Measurements from ENCODE around the gene CPNE7.
A peak's percentile ranks its signal among the peaks of the same experiment; 100 is the strongest.

Gene CPNE7

DNA sequence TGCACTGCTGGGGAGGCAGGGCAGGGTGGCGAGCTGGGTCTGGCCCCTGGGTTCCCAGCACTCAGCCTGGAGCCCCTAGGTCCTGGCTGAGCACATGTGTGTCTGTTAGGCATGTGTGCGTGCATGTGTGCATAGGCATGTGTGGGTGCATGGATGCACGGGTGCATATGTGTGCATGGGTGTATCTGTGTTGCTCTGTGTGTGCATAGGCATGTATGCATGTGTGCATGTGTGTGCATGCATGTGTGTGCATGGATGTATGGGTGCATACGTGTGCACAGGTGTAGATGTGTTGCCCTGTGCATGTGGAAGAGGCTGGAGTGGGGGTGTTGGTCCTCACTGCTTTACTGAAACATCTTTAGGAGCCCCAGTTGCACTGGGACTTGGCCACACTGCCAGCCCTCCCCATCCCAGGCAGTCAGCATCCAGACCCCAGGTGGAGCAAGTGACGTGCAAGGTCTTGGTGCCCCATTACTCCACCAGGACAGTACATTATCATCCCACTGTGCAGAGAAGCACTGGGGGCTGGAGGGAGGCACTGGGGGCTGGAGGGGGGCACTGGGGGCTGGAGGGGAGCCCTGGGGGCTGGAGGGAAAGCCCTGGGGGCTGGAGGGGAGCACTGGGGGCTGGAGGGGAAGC is 27.5 kb downstream of the CPNE7 start:
- DNase-seq (ENCODE audit: low spot score): no peak

DNA sequence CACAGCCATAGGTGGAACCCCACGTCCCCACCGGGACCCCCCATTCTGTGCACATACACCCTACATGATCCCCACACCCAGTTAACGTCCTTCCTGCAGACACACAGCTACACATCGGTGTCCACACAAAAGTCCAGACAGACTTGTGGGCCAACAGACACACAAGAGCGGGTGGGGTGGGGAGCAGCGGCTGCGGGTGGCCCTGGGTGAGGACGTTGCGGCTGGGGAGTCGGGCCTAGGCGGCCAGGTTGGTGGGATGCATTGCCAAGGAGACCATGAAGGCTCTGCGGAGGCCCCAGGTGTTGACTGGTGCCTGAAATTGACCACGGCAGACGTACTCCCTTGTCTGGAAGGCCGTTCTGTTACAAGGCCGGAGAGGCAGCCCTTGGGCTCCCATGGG is 29.2 kb downstream of the CPNE7 start:
- DNase-seq (ENCODE audit: low spot score): no peak

DNA sequence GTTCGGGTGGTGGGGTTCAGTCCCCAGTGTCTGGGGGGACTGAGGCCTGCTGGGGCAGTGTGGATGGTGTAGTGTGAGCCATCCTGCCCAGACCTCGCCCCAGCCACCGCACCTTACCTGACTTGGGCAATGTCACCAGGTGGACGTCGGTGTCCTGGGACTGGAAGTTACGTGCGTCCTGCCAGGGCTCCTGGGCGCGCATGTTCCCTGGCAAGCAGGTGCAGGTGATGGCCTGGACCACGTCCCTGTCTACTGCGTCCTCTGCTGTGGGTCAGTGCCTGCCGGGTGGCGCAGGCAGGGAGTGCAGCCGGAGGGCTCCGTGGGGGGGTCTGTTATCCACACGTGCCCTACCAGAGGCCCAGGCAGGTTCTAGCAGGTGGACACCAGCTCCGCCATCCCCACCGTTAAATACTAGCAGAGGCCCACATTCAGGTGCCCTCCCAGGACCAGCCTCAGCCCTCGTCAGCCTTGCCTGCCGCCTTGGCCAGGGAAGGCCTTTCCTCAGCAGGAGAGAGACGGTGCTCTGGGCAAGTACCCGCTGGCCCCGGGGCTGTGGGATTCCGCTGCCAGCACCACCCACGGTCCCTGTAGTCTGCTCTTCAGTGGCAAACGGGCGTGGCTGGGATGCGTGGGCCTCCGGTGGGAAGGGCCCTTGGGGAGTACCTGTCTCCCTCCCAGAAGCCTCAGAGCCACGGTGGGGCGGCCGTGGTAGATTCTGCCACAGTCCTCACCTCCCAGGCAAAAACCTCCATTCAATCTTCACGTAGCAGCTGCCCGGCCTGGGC is 29.8 kb downstream of the CPNE7 start:
- DNase-seq (ENCODE audit: low spot score): no peak

- DNase-seq (ENCODE audit: low spot score): no peak
Observed at GRCh38 chr16:89606006-89606405, 30.4 kb downstream of the CPNE7 start.

- DNase-seq (ENCODE audit: low spot score): no peak
Observed at GRCh38 chr16:89607453-89607852, 31.9 kb downstream of the CPNE7 start.

DNA sequence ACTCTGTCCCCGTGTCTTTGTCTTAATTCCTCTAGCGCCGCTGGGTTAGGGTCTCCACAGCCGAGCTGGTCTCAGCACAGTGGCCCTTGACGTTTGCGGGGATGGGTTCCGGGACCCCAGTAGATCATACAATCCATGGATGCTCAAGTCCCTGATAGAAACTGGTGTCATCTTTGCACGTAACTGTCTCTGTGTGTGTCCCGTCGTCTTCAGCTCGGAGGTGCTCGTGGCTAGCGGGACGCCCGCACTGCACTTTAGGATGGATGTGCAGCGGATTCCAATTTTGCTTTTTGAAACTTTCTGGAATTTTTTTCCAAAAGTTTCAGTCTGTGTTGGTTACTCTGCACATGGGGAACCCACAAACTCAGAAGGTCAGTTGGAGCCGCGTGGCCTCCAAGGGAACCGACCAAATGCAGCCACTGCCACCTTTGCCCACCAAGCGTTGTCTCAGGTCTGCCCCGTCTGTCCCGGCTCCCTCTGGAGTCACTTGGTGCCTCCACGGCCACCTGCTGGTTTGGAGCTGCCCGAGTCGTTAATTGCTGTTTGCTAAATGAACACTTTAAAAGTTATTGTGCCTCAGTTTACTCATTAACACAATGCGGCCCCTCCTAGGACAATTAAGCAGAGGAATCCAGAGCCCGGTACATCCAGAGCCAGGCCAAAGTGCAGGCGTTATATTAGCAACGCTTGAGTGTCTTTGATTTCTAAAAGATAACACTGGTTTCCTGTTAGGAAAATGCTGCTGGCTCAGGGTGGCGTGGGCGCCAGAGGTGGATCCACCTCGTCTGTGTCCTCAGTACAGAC is 32.6 kb downstream of the CPNE7 start:
- no peak for DNase-seq (ENCODE audit: low spot score)

GRCh38 chr16:89610108-89610453 is 34.5 kb downstream of the CPNE7 start:
- DNase-seq (ENCODE audit: low spot score): no peak

GRCh38 chr16:89612415-89613166 is 37.0 kb downstream of the CPNE7 start:
- no peak for DNase-seq (ENCODE audit: low spot score)

- no peak for DNase-seq (ENCODE audit: low spot score)
Observed at GRCh38 chr16:89613231-89613953, 37.8 kb downstream of the CPNE7 start, which contains the start of gene DPEP1. Gene DPEP1, plus strand, starts transcription at chr16:89613642. Its CDS starts 16,769 bp downstream, at chr16:89630411.

DNA sequence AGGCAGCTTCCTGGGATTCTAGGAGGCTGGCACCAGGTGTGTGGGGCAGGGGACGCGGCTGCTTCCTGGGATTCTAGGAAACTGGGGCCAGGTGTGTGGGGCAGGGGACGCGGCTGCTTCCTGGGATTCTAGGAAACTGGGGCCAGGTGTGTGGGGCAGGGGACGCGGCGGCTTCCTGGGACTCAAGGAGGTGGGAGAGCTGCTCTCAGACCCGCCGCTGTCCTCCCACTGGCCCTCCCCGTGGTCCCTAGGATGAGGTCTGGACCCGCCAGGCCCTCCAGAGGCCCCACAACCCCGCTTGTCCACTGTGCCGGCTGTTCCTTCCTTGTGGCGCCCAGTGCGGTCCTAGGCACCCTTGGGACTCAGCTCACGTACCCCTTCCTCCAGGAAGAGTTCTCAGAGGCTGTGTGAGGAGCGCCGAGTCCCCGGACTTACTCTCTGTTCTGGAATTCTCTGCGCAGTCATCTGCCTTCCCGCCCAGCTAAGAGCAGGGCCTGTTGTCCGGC is 38.4 kb downstream of the CPNE7 start:
- DNase-seq (ENCODE audit: low spot score): no peak

- no peak for DNase-seq (ENCODE audit: low spot score)
Observed at GRCh38 chr16:89615176-89615575, 39.6 kb downstream of the CPNE7 start.

DNA sequence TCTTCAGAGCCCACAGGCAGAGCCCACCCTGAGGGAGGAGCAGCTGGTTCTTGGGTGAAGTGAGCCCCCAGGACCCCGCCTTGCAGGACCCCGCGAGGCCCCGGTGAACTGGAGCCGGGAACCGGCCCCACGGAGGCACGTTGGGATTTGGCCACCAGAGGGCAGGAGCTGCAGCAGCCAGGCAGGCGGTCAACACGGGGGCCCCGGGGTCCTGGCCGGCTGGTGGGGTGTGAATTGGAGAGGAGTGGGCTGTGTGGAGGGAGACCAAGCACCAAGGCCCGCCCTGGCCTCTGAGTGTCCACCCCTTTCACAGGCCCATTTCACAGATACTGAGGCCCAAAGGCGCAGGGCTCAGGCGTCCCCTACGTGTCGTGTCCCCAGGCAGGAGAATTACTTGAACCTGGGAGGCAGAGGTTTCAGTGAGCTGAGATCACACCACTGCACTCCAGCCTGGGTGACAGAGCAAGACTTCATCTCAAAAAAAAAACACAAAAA is 40.1 kb downstream of the CPNE7 start:
- no peak for DNase-seq (ENCODE audit: low spot score)

- no peak for DNase-seq (ENCODE audit: low spot score)
Observed at GRCh38 chr16:89616623-89617022, 41.1 kb downstream of the CPNE7 start.

GRCh38 chr16:89617036-89617435 is 41.5 kb downstream of the CPNE7 start:
- DNase-seq (ENCODE audit: low spot score): no peak

- peak; percentile 40 for DNase-seq (ENCODE audit: low spot score)
Observed at GRCh38 chr16:89618109-89618998, 42.8 kb downstream of the CPNE7 start.

GRCh38 chr16:89619840-89620239 is 44.3 kb downstream of the CPNE7 start:
- no peak for DNase-seq (ENCODE audit: low spot score)

DNA sequence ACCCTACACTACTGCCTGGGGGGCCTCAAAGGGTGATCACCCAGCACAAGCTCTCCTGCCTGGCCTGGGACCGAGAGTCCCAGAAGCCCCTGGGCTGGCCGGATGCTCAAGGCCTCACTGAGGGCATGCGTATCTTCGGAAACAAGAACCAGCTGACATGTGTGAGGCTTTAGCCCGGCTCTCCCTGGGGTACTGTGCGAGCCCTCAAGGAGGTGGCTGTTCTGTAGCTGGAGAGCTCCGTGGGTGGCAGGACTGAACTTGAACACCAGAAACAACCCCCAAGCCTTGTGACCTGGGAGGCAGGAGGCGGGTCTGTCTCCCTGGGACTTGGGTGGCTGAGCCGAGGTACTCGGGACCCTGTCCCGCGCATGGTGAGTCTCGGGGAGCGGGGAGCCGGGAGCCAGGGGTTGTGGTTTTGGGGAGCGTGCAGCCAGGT is 44.9 kb downstream of the CPNE7 start:
- no peak for DNase-seq (ENCODE audit: low spot score)

- DNase-seq (ENCODE audit: low spot score): no peak
Observed at GRCh38 chr16:89621136-89621697, 45.7 kb downstream of the CPNE7 start.

DNA sequence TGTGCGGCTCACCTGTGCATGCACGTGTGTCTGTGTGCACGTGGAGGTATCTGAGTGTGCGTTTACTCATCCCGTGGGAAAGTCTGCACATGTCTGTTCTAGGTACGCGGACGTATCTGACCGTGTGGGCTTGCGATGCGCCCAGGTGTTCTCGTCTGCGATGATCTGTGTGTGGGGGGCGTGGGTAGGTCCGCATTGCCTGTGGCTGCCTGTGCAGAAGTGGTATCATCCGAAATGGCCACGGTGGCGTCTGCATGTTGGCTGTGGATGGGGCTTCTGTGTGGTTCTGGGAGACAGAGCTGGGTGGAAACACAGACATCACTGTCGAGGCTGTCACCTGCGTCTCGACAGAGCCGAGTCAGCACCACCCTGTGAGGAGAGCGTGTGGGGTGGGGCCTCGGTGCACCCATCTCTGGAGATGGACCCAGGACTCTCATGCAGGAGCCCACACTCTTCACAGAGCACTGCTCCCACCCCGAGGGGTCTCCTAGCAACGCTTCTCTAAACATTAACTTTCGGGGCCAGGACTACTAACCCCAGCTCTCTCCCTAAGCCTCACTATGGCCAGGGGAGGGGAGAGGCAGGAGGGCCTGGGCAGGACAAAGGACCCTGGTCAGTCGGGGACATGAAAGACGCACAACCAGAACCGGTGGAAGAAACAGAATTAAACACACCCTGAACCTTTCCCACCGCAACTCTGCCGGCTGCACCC is 46.3 kb downstream of the CPNE7 start:
- no peak for DNase-seq (ENCODE audit: low spot score)
